Stimulated activated CD4-positive, alpha-beta T cell treated with anti-CD3 and anti-CD28 coated beads, Interleukin-4, amount 100 ng/mL, for 1 hour (primary cell): ENCODE results near the gene GPR68.
"Not testable (repeated sequence)": the region's sequence is repeated elsewhere in the genome, so short reads cannot be mapped to it uniquely, and the experiment has no call there.

Experiments used
- DNase-seq: peaks from one replicate; pipeline ENCODE4 v3.0.0-alpha.2; 2020

The GPR68 gene

DNA sequence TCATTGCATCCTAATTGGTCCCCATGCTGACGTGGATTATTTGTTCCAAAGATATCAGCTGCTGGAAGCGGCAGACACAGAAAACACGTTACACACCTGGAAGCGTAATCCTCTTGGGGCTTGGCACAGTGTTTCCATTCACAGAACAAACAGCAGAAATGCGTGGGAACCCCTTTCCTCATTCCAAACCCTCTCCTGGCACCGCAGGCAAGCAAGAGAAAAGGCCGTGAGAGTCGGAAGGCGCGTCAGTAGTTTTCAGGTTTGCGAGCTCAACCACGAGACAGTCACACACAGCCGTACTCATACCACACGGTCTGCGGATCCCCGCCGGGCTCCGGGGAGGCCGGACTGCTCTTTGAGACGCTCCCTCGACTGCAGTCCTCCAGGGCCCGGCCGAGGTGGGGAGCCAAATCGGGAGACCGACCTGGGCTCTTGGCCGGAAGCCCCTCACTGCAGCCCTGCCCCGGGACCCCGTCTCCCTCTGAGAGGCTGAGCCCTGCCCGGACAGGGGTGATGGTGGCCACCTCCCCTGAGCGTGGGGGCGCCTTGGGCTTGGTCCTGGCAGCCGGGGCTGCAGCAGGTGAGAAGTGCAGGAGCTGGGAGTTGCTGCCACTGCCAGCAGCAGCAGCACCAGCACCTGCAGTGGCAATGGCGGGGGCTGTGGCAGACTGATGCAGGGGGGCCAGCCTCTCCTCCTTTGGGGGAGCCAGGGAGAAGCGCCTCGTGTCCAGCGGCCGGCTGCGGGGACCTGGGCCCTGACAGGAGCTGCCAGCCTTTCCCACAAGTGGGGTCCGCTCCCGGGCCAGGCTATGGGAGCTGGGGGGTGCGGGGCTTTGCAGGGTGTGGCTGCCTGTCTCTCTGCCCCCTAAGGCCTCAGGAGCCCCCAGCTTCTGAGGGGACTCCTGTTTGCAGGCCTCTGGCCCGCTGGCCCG, 28.1 kb upstream of the GPR68 start:
- DNase-seq: no peak

DNA sequence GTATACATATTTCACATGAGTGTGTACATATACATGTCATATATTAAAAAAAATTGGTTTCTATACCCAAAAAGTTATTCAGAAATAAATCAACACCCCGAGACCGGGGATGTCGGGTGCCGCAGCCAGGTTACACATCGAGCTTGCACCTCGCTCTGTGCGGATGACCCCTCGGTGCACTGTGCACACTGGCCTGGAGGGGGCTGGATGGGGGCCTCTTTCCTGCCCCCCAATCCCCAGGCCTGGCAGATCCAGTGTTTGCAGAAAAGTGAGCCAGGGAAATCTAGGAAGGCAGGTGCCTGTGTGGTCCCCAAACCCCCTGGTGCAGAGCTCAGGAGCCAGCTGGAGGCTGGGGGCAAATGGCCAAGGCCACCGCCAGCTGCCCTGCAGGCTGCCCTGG, 27.1 kb upstream of the GPR68 start:
- DNase-seq: no peak

DNA sequence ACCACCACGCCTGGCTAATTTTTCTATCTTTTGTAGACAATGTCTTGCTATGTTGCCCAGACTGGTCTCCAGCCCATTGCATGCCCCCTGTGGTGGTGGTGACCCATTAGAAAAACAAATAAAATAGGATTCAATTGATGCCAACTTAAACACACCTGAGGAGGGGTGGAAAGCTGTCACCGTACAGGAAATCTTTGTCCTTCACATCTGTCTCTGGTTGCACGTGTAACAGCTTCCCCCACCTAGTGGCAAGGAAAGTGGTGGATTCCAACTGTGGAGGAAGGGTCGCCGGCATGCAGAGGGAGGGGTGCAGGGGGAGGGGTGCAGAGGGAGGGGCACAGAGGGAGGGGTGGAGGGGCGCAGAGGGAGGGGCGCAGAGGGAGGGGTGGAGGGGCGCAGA, 26.1 kb upstream of the GPR68 start:
- DNase-seq: no peak

DNA sequence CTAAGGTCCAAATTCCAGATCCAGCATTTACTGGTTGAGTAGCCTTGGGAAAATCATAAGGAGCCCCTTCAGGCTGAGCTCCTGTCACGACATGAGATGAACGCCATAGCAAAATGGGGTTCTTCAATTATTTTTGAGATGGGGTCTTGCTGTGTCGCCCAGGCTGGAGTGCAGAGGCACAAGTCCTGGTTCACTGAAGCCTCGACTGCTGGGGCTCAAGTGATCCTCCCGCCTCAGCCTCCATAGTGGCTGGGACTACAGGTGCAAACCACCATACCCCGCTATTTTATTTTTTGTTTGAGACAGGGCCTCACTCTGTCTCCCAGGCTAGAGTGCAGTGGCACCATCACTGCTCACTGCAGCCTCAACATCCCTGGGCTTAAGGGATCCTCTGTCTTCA, 25.7 kb upstream of the GPR68 start:
- no peak for DNase-seq

DNA sequence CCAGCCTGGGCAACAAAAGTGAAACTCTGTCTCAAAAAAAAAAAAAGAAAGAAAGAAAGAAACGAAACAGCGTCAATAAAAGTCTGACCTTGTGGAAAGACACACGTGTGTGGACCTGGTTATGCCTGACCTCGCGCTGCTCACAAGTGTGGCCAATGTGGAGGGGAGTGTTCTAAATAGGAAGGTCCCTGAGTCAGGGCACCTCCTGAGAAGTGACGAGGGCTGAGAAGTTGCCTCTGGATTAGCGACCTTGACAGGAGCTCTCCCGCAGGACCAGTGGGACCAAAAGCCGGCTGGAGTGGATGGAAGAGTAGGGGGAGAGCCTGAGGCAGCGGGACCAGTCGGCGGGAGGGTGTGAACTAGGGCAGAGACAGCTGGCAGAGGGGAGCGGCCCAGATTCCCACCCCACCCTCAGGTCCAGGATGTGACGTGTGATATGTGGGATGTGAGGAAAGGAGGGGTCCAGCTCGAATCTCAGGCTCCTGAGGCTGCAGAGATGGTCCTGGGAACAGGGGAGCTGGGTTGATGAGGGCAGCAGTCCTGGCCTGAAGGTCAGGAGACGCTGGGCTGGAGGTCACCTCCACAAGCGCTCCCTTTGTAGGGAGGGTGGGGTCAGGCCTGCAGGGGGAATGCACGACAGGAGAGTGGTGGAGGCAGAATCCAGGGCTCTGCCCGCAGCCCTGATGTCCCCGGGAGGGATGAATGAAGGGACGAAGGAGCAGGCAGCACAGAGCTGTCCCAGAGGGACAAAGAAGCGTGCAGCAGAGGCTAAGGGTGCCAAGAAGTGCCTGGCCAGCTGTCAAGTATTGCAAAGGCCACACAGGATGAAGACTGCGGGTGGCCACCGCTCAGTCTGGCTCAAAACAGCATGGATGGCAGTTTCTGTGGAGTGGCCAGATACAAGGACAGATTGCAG, 24.8 kb upstream of the GPR68 start:
- DNase-seq: no peak

DNA sequence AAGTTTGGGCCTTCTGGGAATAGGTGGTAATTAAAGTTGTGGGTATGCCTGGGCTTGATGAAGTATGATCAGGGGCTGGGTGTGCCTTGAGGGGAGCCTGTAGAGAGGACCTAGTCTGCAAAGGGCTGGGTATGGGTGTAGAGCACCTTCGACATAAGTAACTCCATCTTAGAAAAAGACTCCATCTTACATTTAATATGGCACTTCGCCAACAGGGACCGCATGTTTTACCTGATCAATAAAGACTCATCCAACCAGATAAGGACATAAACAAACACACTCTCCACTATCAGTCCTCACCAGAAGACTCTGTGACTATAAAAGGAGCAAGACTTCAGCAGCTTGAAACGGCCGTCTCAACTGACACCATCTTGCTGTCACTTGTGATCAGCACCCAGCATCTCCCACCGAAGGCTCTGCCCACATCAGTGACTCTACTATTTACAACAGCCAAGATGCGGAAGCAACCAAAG, 23.5 kb upstream of the GPR68 start:
- DNase-seq: no peak

DNA sequence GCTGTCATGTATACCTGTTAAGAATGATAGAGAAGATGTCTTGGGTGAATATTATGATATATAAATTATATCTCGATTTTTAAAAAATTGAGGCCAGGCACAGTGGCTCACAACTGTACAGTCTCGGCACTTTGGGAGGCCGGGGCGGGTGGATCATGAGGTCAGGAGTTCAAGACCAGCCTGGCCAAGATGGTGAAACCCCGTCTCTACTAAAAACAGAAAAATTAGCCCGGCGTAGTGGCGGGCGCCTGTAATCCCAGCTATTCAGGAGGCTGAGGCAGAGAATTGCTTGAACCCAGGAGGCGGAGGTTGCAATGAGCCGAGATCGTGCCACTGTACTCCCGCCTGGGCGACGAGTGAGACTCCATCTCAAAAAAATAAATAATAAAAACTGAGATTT, 21.8 kb upstream of the GPR68 start:
- not testable (repeated sequence) for DNase-seq

DNA sequence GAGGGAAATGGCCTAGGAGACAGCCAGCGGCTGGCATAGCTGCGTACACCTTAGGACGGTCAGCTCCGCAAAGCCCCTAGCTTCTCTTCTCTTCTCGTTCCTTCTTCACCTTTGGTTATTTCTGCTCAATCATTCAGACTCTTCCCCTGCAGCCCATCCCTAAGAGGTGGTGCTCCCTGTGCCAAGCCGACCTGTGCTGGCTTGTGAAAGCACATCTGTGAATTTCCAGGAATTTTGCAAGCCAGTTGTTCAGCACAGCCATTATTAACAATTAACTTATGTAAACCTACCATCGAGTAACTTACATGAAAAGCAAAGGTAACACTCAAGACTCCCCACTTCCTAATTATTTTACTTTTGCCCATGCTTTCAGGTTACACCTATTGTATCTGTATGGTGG, 20.9 kb upstream of the GPR68 start:
- DNase-seq: no peak

DNA sequence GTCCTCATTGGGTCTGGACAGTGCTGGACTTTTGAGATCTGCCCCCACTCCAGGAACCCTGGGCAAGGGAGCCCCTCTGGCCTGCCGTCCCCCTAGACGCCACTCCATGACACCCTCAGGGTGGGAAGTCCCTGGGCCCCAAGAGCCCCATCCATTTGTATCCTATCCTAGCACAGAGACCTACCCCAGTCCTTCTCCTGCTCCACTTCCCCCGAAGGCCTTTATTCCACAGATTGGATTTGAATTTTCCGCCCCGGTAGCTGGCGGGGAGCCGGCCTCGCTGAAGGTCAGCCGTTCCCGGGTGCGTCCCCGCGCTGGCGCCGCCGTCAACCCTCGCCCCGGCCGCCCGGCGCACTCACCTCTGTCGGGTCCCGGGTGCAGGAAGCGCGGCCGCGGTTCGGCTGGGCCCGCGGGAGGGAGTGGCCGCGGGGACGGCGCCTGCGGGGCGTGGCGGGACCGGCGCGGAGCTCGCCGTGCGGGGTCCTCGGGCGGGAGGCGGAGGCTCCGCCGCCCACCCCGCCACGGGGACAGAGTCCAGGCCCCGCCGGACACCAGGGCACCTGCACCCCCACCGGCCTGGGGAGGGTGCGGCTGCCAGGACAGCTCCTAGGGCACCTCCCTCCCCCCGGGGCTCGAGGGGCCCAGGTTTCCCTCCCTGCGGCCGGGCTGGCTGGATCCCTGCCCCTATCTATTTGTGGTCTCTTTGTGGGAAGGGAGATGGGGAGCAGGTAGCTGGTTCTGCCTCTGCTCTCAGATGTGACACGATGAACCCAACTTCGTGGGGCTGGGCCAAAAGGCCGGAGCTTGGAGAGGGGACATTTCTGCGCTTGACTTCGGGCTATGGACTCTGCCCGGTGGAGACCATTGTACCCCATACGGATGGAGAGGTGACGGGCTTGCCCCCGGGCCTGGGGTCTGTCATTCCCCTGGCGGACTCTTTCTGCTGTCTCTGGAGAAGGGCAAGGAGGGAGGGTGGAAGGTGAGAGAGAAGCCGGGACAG, 19.9 kb upstream of the GPR68 start:
- peak; percentile 29 for DNase-seq

DNA sequence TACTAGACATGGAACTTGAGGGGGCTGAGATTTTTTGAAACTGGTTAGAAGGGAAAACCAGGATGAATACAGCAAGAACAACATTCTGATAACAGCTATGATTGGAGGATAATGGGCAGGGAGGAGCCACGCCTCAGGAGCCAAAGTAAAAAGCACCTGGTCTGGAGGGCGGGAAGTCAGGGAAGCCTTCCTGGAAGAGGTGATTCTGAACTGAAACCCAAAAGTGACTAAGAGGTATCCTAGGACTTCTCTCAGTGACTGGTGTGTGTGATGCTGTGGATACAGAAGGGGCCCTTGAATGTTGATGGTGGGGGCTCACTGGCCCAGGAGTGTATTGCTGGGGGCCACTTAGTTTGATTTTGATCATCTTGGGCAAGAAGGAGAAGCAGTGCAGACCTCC, 18.8 kb upstream of the GPR68 start:
- no peak for DNase-seq

DNA sequence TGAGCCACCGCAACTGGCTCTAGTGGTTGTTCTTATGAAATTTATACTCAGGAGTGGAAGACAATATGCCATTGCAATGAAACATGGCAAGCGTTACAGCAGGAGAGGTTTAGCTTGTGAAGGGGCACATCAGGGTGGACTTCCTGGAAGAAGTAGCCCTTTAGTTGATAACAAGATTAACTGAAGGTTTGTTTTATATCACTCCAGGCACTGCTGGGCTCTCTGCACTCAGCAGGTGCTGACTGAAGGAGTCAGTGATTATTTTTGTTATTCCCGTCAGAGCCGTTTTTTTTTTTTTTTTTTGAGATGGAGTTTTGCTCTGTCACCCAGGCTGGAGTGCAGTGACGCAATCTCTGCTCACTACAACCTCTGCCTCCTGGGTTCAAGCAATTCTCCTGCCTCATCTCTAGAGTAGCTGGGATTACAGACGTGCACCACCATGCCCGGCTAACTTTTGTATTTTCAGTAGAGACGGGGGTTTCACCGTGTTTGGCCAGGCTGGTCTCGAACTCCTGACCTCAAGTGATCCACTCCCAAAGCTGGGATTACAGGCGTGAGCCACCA, 17.6 kb upstream of the GPR68 start:
- DNase-seq: no peak

DNA sequence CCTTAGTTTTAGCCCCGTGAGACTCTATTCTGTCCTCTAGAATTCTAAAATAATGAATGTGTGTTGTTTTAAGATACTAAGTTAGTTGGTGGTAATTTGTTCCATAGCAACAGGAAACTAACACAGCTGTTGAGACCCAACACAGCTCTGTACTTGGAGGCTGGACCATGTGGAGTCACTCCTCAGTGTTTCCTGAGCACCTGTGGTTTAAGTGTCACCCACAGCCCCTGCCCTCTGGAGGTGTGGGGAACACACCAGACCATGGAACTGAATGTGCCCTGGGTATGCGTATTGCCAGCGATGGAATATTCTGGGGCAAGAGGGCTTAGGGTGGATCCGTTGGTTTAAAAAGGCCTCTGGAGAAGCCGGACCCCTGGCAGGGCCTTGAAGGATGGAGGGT, 16.6 kb upstream of the GPR68 start:
- no peak for DNase-seq

DNA sequence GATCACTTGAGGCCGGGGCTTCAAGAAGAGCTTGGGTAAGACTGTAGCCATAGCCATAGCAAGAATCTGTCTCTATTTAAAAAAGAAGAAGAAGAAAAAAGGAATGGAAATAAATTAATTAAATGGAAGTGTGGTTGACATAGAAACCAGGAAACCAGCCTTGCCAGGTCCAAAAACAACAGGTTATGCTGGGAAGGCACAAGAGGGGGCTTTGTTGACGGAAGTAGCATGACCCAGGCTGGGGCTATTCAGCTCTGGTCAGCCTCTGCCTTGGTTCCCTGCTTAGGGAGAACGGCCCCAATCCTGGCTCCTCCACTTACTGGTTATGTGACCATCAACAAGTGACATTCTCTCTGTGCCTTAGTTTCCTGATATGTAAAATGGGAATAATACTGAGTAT, 14.4 kb upstream of the GPR68 start:
- DNase-seq: no peak

DNA sequence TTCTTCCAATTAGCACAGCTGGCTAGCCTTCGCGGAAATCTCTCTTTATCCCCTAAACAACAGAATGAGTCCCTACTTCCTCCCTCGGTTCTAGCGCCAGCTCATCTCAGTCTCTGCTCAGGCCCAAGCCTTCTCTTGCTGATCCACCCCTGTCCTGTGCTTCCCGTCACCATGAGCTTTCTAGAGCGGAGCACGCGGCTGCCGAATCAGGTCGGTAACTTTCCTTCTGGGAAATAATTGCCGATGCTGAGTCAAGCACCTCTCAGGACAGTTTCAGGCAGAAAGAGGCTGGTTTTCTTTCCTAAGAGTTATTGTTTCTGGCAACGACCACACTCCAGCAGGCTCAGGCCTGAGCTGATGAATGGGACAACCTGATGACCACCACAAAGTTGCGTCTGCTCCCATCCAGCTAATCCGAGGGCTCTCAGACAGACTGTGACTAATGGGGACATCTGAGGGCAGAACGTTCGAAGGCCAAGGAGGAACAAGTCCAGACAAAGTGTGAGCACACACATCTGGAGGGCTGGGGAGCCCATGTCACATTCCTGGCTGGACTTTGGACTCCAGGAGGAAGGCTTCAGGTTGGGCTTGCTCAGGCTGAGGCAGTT, 13.6 kb upstream of the GPR68 start:
- DNase-seq: no peak

DNA sequence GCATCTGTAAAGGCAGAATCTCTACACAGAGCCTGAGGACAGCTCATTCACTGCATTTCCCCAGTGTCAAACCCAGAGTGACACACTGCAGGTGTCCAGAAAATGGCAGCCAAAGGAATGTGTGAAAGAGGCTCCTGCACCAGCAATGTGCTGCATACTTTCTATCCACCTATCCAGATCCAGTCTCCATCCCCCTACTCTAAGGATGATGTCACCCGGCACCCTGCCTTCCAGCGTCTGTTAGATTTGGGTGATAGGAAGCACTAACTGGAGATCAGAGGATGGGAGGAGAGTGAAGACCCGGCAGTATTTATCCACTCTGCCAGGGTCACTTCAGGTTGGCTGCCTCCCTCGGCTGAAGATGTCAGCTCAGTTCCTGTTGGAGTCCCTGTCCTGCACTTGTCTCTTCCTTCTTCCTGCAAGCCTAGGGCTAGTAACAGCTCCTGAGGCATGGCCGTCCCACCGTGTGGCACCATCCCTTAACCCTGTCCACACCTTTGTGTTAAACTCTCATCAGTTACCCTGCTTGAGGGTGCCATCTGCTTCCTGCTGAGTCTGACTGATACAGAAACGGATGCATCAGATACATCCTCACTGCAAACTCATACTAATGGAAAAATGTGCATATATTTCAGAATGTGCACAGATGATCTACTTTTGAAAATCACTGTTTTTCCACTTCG, 13.0 kb upstream of the GPR68 start:
- no peak for DNase-seq

DNA sequence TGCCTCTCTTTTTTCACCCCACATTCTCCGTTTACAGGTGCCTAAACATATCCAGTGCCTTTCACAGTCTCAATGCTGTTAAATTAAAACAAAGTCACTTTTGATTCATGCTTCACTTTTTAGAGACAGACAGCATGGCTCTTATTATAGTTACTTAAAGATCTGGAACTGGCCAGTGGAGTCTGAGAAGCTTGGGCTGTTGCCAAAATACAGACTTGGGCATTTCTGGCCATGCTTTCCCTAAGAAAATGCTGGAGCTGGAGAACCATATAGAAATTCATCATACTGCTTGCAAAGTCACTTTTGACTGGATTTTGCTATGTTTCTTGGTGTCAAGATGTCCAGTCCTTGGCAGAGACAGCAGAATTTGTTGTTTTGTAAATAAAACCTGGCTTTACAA, 12.2 kb upstream of the GPR68 start:
- DNase-seq: no peak

DNA sequence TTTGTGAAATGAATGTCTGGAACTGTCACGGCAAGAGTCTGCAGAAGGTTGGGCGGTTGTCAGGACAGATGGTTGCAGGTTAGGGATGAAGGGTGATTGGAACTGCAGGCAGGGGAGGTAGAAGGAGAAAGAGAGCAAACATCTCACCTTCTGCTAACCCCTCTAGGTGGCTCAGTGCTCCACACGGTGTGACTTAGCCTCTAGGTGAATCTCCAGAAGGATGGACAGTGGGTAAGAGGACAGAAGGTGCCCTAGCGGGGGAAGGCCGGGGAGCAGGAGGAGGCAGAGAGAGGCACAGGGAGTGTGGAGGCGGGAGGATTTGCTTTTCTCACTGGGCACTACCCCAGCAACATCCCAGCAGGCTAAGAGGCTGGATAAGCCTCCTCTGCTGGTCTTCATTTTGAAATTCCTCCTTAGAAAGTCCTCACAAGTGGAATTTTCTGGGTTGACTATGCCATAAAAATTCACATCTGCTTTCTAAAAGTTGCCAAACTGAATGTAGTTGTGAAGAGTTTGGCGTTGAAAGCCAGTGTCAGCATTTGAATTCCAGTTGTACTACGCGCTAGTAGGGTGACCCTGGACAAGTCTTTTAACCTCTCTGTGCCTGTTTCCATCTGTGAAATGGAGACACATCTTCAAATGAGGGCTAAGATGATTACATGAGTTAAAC, 10.7 kb upstream of the GPR68 start:
- DNase-seq: no peak

DNA sequence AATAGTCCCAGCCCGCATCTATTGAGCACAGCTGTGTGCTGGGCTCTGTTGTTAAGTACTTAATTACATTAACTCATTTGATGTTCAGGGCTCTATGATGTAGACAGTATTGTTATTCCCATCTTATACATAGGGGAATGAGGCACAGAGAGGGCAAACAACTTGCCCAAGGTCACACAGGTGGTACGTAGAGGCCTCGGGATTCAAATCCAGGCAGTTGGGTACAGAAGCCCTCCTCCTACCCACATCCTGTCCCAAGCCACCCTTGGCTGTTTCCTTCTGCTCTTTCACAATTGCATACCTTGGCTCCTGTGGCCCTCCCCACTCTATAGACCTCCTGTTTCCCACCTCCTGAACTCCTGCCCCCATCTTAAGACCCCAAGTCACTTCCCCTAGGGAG, 10.0 kb upstream of the GPR68 start:
- no peak for DNase-seq

DNA sequence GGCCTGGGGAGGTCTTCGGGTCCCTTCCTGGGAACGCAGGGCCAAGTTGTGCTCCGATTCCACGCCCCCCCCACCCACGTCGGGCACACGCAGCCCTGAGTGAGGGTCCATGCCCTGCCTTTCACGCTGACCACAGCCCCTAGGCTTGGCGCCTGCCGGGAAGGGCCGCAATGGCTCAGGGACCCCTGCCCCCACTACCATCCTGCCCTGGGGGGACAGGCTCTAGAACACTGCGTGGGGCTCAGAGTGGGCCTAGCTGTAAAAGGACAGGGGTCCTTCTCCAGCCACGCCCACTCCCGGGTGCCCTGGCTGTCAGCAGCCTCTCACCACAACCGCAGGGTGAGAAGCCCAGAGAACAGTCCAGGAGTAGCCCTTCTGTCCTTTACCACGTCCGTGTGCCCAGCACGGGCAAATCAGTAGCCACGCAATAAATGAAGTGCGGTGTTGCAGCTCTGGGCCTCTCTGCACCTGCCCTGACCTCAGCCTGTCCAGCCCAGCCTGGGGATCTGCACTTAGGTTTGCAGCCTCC, 9.4 kb upstream of the GPR68 start:
- DNase-seq: no peak
